Endothelial cell of umbilical vein (primary cell): Measurements from ENCODE around the gene FIBCD1.

ENCODE experiments used
- CTCF ChIP-seq, 2 donors: IDR thresholded peaks; 1 replicate in 1 of 2; 2 replicates in 1 of 2; pipeline ENCODE4 v1.5.1; 2011; ENCODE audit warnings: low read length in 2 of 2, mild to moderate bottlenecking in 2 of 2, moderate library complexity in 2 of 2, control low read depth in 1 of 2, inconsistent platforms in 1 of 2, low read depth in 1 of 2; ENCODE audit not compliant: insufficient read depth in 1 of 2; ENCODE audit errors: extremely low read depth in 1 of 2
- EZH2 ChIP-seq: IDR thresholded peaks from 2 replicates; pipeline ENCODE4 v1.6.1; 2012; ENCODE audit warnings: borderline replicate concordance, low read depth, mild to moderate bottlenecking, moderate library complexity, low read length, inconsistent platforms; ENCODE audit not compliant: severe bottlenecking
- POLR2A ChIP-seq: IDR thresholded peaks from 2 replicates; pipeline ENCODE4 v1.6.1; 2012; ENCODE audit warnings: low read depth, mild to moderate bottlenecking, control low read depth, low read length

- TF ChIP-seq CTCF (IDR thresholded peaks at IDR 0.05; ENCODE audit: extremely low read depth in 1 of 2, insufficient read depth in 1 of 2, low read depth in 1 of 2, low read length in 2 of 2): peak; percentile 64 to 89
- TF ChIP-seq EZH2: peak; percentile 41
- TF ChIP-seq POLR2A: no peak
These were observed 1.9 kb upstream of the FIBCD1 start for GRCh38 chr9:130940693-130941576.
